CD4-positive, alpha-beta T cell treated with Interleukin-6 at 100 ng/mL for 8 hours (primary cell): ENCODE results near the gene CELF1.
A peak's percentile ranks its signal among the peaks of the same experiment; 100 is the strongest.

Experiments
- DNase-seq: peaks from one replicate; pipeline ENCODE4 v3.0.0-alpha.2; 2020; ENCODE audit warnings: mixed read lengths, low spot score

The CELF1 gene

GRCh38 chr11:47446833-47447232 is 106.1 kb downstream of the CELF1 start:
- DNase-seq = no peak

- DNase-seq = no peak
These were observed 107.1 kb downstream of the CELF1 start for GRCh38 chr11:47445840-47446239.

- no peak for DNase-seq
These were observed 109.1 kb downstream of the CELF1 start for GRCh38 chr11:47443817-47444216.

- no peak for DNase-seq
These were observed 109.8 kb downstream of the CELF1 start for GRCh38 chr11:47443028-47443700.

GRCh38 chr11:47442514-47442913 is 110.4 kb downstream of the CELF1 start:
- DNase-seq = no peak

GRCh38 chr11:47441421-47441820 is 111.5 kb downstream of the CELF1 start:
- no peak for DNase-seq

- no peak for DNase-seq
These were observed 112.9 kb downstream of the CELF1 start for GRCh38 chr11:47440054-47440476.

- no peak for DNase-seq
These were observed 114.2 kb downstream of the CELF1 start for GRCh38 chr11:47438721-47439120.

- no peak for DNase-seq
These were observed 115.0 kb downstream of the CELF1 start for GRCh38 chr11:47437746-47438418.

- DNase-seq = no peak
These were observed 115.7 kb downstream of the CELF1 start for GRCh38 chr11:47437218-47437745.

GRCh38 chr11:47436726-47437125 is 116.2 kb downstream of the CELF1 start:
- DNase-seq = no peak

GRCh38 chr11:47435687-47436086 is 117.2 kb downstream of the CELF1 start:
- DNase-seq = no peak

- no peak for DNase-seq
These were observed 118.7 kb downstream of the CELF1 start for GRCh38 chr11:47434011-47434786.

- DNase-seq = no peak
These were observed 119.8 kb downstream of the CELF1 start for GRCh38 chr11:47433157-47433556.

GRCh38 chr11:47431356-47432083 is 121.4 kb downstream of the CELF1 start:
- DNase-seq = no peak

- no peak for DNase-seq
These were observed 122.4 kb downstream of the CELF1 start for GRCh38 chr11:47430524-47430923.

GRCh38 chr11:47426062-47426956 is 126.6 kb downstream of the CELF1 start, which contains the start of gene PSMC3:
PSMC3 (minus strand) TSS chr11:47426439; CDS start chr11:47426279, 160 bp downstream.
- peak; percentile 96 for DNase-seq

GRCh38 chr11:47425611-47426010 is 127.3 kb downstream of the CELF1 start:
- no peak for DNase-seq

- no peak for DNase-seq
These were observed 134.3 kb downstream of the CELF1 start for GRCh38 chr11:47418454-47419259.

GRCh38 chr11:47417712-47418111 is 135.2 kb downstream of the CELF1 start:
- no peak for DNase-seq
